DOHH2 (cell line): ENCODE measurements around the gene RABL6.

Experiments
- EZH2phosphoT487 ChIP-seq: fragments of 200-600 bp; sonication (generic); IDR thresholded peaks from 2 replicates; pipeline ENCODE4 v1.6.1; 2017; ENCODE audit warnings: borderline replicate concordance, mild to moderate bottlenecking, antibody characterized with exemption, low read length, moderate library complexity, mixed read lengths
- TF ChIP-seq, protein P1 (sequence below): fragments of 200-600 bp; sonication (generic); IDR thresholded peaks from one replicate; pipeline ENCODE4 v1.5.1; 2014; ENCODE audit warnings: antibody characterized with exemption, mild to moderate bottlenecking, low read depth, low read length; ENCODE audit not compliant: poor library complexity, severe bottlenecking

DNA sequence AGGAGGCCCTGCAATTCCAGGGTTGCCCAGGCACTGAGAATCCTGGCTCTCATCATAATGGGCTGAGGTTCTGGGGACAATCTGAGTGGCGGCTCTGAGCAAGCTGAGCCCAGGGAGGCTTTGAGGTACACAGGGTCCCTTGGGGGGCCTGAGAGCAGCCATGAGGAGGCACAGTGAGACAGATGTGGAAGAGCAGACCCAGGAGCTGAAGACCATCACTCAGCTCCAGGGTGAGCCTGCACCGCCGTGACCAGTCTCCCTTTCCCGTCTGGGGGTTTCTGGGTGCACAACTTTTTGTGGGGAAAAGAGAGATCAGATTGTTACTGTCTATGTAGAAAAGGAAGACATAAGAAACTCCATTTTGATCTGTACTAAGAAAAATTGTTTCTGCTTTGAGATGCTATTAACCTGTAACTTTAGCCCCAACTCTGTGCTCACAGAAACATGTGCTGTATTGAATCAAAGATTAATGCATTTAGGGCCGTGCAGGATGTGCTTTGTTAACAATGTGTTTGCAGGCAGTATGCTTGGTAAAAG lies 11.4 kb upstream of the RABL6 start, which contains the start of gene CCDC183:
- TF ChIP-seq EZH2phosphoT487: no peak
- TF ChIP-seq, protein P1, sequence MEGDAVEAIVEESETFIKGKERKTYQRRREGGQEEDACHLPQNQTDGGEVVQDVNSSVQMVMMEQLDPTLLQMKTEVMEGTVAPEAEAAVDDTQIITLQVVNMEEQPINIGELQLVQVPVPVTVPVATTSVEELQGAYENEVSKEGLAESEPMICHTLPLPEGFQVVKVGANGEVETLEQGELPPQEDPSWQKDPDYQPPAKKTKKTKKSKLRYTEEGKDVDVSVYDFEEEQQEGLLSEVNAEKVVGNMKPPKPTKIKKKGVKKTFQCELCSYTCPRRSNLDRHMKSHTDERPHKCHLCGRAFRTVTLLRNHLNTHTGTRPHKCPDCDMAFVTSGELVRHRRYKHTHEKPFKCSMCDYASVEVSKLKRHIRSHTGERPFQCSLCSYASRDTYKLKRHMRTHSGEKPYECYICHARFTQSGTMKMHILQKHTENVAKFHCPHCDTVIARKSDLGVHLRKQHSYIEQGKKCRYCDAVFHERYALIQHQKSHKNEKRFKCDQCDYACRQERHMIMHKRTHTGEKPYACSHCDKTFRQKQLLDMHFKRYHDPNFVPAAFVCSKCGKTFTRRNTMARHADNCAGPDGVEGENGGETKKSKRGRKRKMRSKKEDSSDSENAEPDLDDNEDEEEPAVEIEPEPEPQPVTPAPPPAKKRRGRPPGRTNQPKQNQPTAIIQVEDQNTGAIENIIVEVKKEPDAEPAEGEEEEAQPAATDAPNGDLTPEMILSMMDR: no peak
